GM10847 (cell line): ENCODE data around the gene CCDC34.

ENCODE experiments used
- POLR2A ChIP-seq: IDR thresholded peaks from 2 replicates; pipeline ENCODE4 v1.6.1; 2011; ENCODE audit not compliant: insufficient read length; ENCODE audit errors: extremely low read depth

The CCDC34 gene

GRCh38 chr11:27355575-27356104 is 7.4 kb downstream of the CCDC34 start:
- no peak for TF ChIP-seq POLR2A

DNA sequence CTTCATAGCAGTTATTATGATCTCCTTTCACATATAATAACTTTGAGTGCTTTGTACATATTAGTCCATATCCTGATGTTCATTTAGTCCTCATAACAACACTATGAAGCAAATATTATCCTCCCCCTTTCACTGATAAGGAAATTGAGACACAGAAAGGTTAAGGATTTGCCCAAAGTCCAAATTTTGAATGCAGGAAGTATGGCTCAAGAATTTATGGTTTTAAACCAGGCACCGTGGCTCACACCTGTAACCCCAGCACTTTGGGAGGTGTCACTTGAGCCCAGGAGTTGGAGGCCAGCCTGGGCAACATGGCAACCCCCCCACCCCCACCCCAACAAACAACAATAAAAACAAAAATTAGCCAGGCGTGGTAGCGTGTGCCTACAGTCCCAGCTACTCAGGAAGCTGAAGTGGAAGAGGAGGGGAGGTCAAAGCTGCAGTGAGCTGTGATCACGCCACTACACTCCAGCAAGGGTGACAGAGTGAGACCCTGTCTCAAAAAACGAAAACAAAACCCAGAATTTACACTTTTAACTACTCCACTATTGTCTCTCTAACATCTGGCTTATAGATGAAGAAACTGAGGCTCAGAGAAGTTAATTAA is 8.6 kb downstream of the CCDC34 start:
- no peak for TF ChIP-seq POLR2A

DNA sequence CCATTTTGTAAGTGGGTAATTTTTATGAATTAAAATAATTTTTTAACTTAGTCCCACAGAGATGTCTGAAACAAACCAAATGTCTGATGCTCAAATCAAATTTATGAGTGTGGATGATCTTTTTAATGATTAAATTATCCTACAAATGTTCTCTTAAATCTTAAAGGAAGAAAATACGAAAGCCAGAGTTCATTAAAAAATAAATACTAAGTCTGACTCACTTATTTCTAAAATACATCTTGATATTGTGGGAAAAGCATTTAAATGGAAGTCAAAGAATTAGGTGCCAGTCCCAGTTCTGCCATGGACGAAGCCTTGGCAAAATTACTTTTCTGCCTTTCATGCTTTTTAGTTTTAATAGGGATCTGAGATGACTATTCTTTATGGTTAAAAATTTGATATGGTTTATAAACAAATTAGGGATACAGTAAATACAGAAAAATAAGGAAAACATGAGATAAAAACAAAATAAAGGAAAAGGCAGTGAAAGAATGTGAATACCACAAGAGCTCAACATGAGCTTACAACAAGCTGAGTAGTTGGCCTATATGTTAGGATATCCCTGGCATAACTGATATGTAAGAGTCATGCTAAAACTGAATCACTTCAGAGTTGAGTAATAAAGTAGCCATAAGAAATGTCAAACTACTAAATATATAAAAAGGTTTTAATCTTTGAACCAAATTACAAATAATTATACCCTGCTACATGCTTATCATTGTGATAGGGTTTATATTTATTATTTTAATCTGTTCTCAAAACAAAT is 9.2 kb downstream of the CCDC34 start:
- TF ChIP-seq POLR2A, result no peak

DNA sequence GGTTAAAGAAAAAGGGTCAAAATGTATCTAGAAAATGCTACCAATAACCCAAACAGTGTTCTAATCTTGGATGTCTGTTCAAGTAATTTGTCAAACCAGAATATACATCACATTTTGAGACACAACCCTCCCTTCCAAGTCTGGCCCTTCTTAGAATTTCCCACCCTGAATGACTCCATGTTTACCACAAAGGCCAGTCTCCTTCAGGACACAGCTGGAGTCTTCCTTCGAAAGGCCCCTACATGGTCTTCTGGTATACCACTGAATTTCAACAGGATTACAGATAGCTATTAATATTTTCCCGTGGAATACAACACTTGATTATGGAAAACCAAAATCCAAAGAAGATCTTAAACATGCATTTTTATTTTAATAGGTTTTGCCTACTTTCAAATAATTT is 10.2 kb downstream of the CCDC34 start:
- no peak for TF ChIP-seq POLR2A

DNA sequence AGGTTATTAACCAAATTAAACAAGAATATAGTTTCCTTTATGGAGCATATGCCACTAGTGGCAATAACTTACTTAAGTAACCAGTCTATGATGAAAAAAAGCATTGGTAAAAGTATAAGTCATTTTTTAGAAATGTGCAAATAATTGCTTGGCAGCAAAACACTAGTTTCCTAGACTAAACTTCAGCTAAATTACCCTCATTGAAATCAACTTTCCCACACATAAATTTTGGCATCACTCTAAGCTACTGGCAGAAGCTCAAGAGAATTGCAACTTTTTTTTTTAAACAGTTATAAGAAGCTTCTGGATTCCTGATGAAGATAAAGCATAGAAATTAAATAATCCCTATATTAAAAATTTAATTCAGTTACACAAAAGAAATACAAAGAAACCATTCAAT is 12.5 kb downstream of the CCDC34 start:
- no peak for TF ChIP-seq POLR2A

DNA sequence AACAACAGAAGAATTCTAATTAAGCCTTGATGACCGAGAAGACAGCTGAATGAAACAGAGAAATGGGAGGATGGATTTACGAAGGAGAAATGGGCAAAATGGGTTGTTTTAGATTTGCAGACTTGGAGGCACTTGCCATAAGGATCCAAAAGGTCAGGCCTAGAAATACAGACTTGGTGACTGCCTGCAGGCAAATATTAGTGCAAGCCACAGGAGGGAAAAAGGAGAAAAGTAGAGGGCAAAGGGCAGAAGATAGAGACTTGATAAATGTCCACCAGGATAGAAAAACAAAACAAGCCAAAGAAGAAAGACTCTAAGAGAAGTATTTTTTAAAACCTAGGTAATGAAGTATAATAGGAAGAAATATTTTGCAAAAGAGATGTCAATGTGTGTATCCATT is 13.1 kb downstream of the CCDC34 start:
- TF ChIP-seq POLR2A, result no peak

DNA sequence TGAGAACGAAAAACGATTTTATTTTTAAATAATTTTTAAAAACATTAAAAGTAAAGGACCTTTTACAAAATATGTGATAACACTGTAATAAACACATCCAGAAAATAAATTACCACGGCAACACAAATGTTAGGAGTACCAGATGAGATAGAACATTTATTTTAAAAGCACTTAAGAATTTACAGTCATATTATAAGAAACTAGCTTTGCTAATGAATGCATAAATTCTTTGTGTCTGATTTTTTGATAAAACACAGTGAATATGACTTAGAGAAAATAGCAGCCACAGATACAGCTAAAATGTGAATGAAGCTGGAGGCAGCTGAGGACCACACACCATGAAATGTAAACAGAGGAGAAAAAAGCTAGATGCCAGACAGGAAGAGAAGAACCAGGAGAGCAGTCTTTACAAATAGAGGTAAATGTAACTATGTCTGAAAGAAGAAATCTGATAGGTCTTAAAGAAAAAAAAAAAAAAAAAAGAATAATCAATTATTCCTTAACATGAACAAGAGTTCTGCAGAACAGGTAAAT is 14.6 kb downstream of the CCDC34 start:
- TF ChIP-seq POLR2A, result no peak

GRCh38 chr11:27347359-27348339 is 15.4 kb downstream of the CCDC34 start:
- no peak for TF ChIP-seq POLR2A

DNA sequence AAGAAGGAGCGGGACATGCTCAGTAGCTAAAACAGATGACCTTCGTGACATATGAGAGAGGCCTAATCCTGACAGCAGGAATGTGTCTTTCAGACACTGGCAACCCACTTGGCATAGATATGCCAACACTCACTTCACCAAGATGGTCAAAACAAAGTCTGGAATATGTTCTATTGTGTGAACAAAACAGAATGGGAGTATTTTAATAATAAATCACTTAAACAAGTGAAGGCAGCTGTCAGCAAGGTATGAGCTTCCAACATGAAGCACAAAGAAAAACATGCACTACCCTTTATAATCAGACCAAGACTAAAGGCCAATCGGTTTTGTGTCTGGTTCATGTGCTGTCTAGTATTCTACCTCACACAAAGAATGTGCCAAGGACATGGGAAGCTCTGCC is 23.1 kb downstream of the CCDC34 start:
- no peak for TF ChIP-seq POLR2A

- TF ChIP-seq POLR2A, result no peak
These were observed 31.0 kb downstream of the CCDC34 start for GRCh38 chr11:27331981-27332380.

GRCh38 chr11:27330633-27331270 is 32.3 kb downstream of the CCDC34 start:
- TF ChIP-seq POLR2A, result no peak

- TF ChIP-seq POLR2A, result no peak
These were observed 33.0 kb downstream of the CCDC34 start for GRCh38 chr11:27329867-27330632.

GRCh38 chr11:27328614-27329013 is 34.4 kb downstream of the CCDC34 start:
- no peak for TF ChIP-seq POLR2A

GRCh38 chr11:27319072-27319471 is 43.9 kb downstream of the CCDC34 start:
- TF ChIP-seq POLR2A, result no peak
